IMR-90 (cell line): ENCODE data around the gene ANKH.

Experiments used
- BHLHE40 ChIP-seq: fragments of 150-350 bp; IDR thresholded peaks from 2 replicates; pipeline ENCODE4 v1.6.1; 2016; ENCODE audit warnings: mild to moderate bottlenecking, low read depth, low read length
- CEBPB ChIP-seq: IDR thresholded peaks from 2 replicates; pipeline ENCODE4 v1.6.1; 2012; ENCODE audit warnings: low read depth, low read length, improper control_type of control experiment
- CHD1 ChIP-seq: IDR thresholded peaks from 2 replicates; pipeline ENCODE4 v1.6.1; 2012; ENCODE audit warnings: low read depth, low read length, improper control_type of control experiment
- CTCF ChIP-seq: conservative IDR thresholded peaks from 2 replicates; pipeline ENCODE4 v1.5.1; 2012; ENCODE audit warnings: mild to moderate bottlenecking, low read depth, low read length, improper control_type of control experiment
- ELK1 ChIP-seq: fragments of 150-350 bp; IDR thresholded peaks from 2 replicates; pipeline ENCODE4 v1.6.1; 2016; ENCODE audit warnings: low read depth, mild to moderate bottlenecking, low read length, moderate library complexity, borderline replicate concordance
- FOS ChIP-seq: fragments of 150-350 bp; IDR thresholded peaks from 2 replicates; pipeline ENCODE4 v1.6.1; 2016; ENCODE audit warnings: low read depth, low read length
- MAFK ChIP-seq: IDR thresholded peaks from 2 replicates; pipeline ENCODE4 v1.6.1; 2012; ENCODE audit warnings: low read depth, low read length, improper control_type of control experiment
- MAZ ChIP-seq: IDR thresholded peaks from 2 replicates; pipeline ENCODE4 v1.6.1; 2012; ENCODE audit warnings: low read depth, mild to moderate bottlenecking, low read length, improper control_type of control experiment, moderate library complexity, borderline replicate concordance
- NFE2L2 ChIP-seq: fragments of 150-350 bp; IDR thresholded peaks from 2 replicates; pipeline ENCODE4 v1.6.1; 2016; ENCODE audit warnings: low read depth, mild to moderate bottlenecking, low read length
- POLR2A ChIP-seq: IDR thresholded peaks from 2 replicates; pipeline ENCODE4 v1.6.1; 2012; ENCODE audit warnings: mild to moderate bottlenecking, low read depth, low read length
- RAD21 ChIP-seq: IDR thresholded peaks from 2 replicates; pipeline ENCODE4 v1.6.1; 2012; ENCODE audit warnings: low read length, improper control_type of control experiment
- RFX5 ChIP-seq: IDR thresholded peaks from 2 replicates; pipeline ENCODE4 v1.8.0; 2012; ENCODE audit warnings: low read depth, mild to moderate bottlenecking, low read length, moderate library complexity
- SMC3 ChIP-seq: fragments of 150-350 bp; IDR thresholded peaks from 2 replicates; pipeline ENCODE4 v1.6.1; 2016; ENCODE audit warnings: low read depth, mild to moderate bottlenecking, antibody characterized with exemption, low read length, moderate library complexity
- USF2 ChIP-seq: fragments of 150-350 bp; IDR thresholded peaks from 2 replicates; pipeline ENCODE4 v1.6.1; 2017; ENCODE audit warnings: mild to moderate bottlenecking, antibody characterized with exemption, low read length, low read depth

GRCh38 chr5:14660833-14661232 is 210.7 kb downstream of the ANKH start:
- no peak for TF ChIP-seq FOS
- no peak for TF ChIP-seq CTCF
- TF ChIP-seq POLR2A: no peak
- TF ChIP-seq SMC3: no peak
- TF ChIP-seq RAD21: no peak
- TF ChIP-seq NFE2L2: no peak
- TF ChIP-seq BHLHE40: no peak
- no peak for TF ChIP-seq CEBPB
- TF ChIP-seq USF2: no peak
- no peak for TF ChIP-seq ELK1
- TF ChIP-seq MAZ: no peak
- no peak for TF ChIP-seq MAFK
- no peak for TF ChIP-seq CHD1
- TF ChIP-seq RFX5: no peak
